Activated B cell treated with CpG ODN at 0.5 μM for 24 hours (primary cell): ENCODE data around the gene FAM50B. TPM values are rescaled to one million over a fixed set of nuclear protein-coding genes. Genes with fewer than 3 reads are reported as not detected.

Experiments
- ATAC-seq: fragments of 200-7000 bp; cut with Tn5 transposase; one replicate; pipeline ENCODE4 v1.10.0; 2021; ENCODE audit warnings: low read depth, mild to moderate bottlenecking, moderate library complexity
- CTCF ChIA-PET: fragments of 350-600 bp; sonication (Branson Sonifier 250); formaldehyde crosslinking; loops from one replicate; lab custom pipeline; 2021; ENCODE audit warnings: antibody characterized with exemption; lab: Charles Lee
- POLR2A ChIA-PET: fragments of 350-600 bp; sonication (Branson Sonifier 250); formaldehyde crosslinking; loops from one replicate; lab custom pipeline; 2021; ENCODE audit warnings: antibody characterized with exemption; lab: Charles Lee
- DNase-seq: peaks from one replicate; pipeline ENCODE4 v3.0.0; 2022
- H3K27ac Mint-ChIP-seq: one replicate; pipeline ENCODE4 v1.8.0; 2020; ENCODE audit warnings: mixed read lengths
- H3K27me3 Mint-ChIP-seq: one replicate; pipeline ENCODE4 v1.8.0; 2021; ENCODE audit warnings: mixed read lengths
- H3K36me3 Mint-ChIP-seq: one replicate; pipeline ENCODE4 v1.8.0; 2021; ENCODE audit warnings: low read depth, mixed read lengths
- H3K4me1 Mint-ChIP-seq: one replicate; pipeline ENCODE4 v1.8.0; 2021; ENCODE audit warnings: mixed read lengths
- H3K4me3 Mint-ChIP-seq: one replicate; pipeline ENCODE4 v1.8.0; 2020; ENCODE audit warnings: mild to moderate bottlenecking, mixed read lengths
- H3K9me3 Mint-ChIP-seq: one replicate; pipeline ENCODE4 v1.8.0; 2020; ENCODE audit warnings: mixed read lengths
- CTCF ChIP-seq: fragments of 200-600 bp; IDR thresholded peaks from one replicate; pipeline ENCODE4 v1.8.0; 2022; ENCODE audit warnings: antibody characterized with exemption, mild to moderate bottlenecking
- intact Hi-C: fragments of 100-400 bp; cut with micrococcal nuclease; formaldehyde crosslinking; loops from one replicate; pipeline ENCODE4 v1.15.1; 2024
- total RNA-seq: library from RNA; stranded (reverse); gene quantifications from 2 replicates; pipeline ENCODE4 v1.2.3, GENCODE V29; 2022

FAM50B gene
- total RNA-seq, 1 donor from 2014 or later: 8.1 TPM

GRCh38 chr6:3884007-3884745, 35.0 kb downstream of the FAM50B start:
- CTCF ChIA-PET: interaction anchor here (1.7 kb wide), 1 partner anchor 141 kb away, joined by 6 read pairs; no protein-coding TSS in a partner anchor
- H3K27ac Mint-ChIP-seq: no peak overlapping the region
- H3K9me3 Mint-ChIP-seq: no peaks in the 10 kb centered on the region
- intact Hi-C loops: no loop called here
- H3K36me3 Mint-ChIP-seq: no peaks in the 10 kb centered on the region
- H3K27me3 Mint-ChIP-seq: peaks cover 21% of the 10 kb centered on the region
- DNase-seq (no peak), ATAC-seq (no peak)
- H3K4me3 Mint-ChIP-seq: no peak overlapping the region
- no peak for TF ChIP-seq CTCF
- POLR2A ChIA-PET: interaction anchor here (0.7 kb wide), 1 partner anchor 100 kb away, joined by 3 read pairs; no protein-coding TSS in a partner anchor
- no peaks in the 10 kb centered on the region for H3K4me1 Mint-ChIP-seq

- no peaks in the 10 kb centered on the region for H3K4me1 Mint-ChIP-seq
- no peak for TF ChIP-seq CTCF
- H3K9me3 Mint-ChIP-seq: no peaks in the 10 kb centered on the region
- DNase-seq (no peak), ATAC-seq (no peak)
- CTCF ChIA-PET: no interaction called here
- H3K27ac Mint-ChIP-seq: no peak overlapping the region
- no peaks in the 10 kb centered on the region for H3K36me3 Mint-ChIP-seq
- POLR2A ChIA-PET: no interaction called here
- H3K27me3 Mint-ChIP-seq: peaks cover 22% of the 10 kb centered on the region
- intact Hi-C loops: loop anchor here (2.0 kb wide), 1 partner anchor 73 kb away; no protein-coding TSS in a partner anchor
- H3K4me3 Mint-ChIP-seq: no peak overlapping the region
Observed at GRCh38 chr6:3885262-3886036, 36.3 kb downstream of the FAM50B start.

GRCh38 chr6:3887150-3887700, 38.1 kb downstream of the FAM50B start:
- POLR2A ChIA-PET: no interaction called here
- Mint-ChIP-seq H3K27me3 (peaks cover 9% of the 10 kb centered on the region), H3K4me3 (no peak overlapping the region), H3K9me3 (no peaks in the 10 kb centered on the region), H3K4me1 (no peaks in the 10 kb centered on the region), H3K36me3 (no peaks in the 10 kb centered on the region), H3K27ac (no peak overlapping the region)
- intact Hi-C loops: loop anchor here (1.0 to 2.0 kb wide), 2 partner anchors 74 to 145 kb away; no protein-coding TSS in a partner anchor
- TF ChIP-seq CTCF: no peak
- DNase-seq: no peak
- no peak for ATAC-seq
- CTCF ChIA-PET: interaction anchor here (1.0 to 1.8 kb wide), 4 partner anchors 138 to 148 kb away, joined by 3 to 21 read pairs (median 6); no protein-coding TSS in a partner anchor

- ChIA-PET POLR2A (no interaction called here), CTCF (interaction anchor here (0.7 to 1.8 kb wide), 5 partner anchors 140 to 609 kb away, joined by 3 to 21 read pairs (median 5); no protein-coding TSS in a partner anchor)
- ATAC-seq (no peak), DNase-seq (no peak)
- no peak overlapping the region for H3K27ac Mint-ChIP-seq
- no peaks in the 10 kb centered on the region for H3K36me3 Mint-ChIP-seq
- no peaks in the 10 kb centered on the region for H3K9me3 Mint-ChIP-seq
- intact Hi-C loops: no loop called here
- H3K4me3 Mint-ChIP-seq: no peak overlapping the region
- TF ChIP-seq CTCF: no peak
- no peaks in the 10 kb centered on the region for H3K4me1 Mint-ChIP-seq
- peaks cover 5% of the 10 kb centered on the region for H3K27me3 Mint-ChIP-seq
Observed at GRCh38 chr6:3888153-3888957, 39.2 kb downstream of the FAM50B start.
